Activated B cell treated with CpG ODN at 0.5 μM for 24 hours (primary cell): ENCODE data around the gene ADAMTS7. TPM values are rescaled to one million over a fixed set of nuclear protein-coding genes. Genes with fewer than 3 reads are reported as not detected.
"Not testable (repeated sequence)": the region's sequence is repeated elsewhere in the genome, so short reads cannot be mapped to it uniquely, and the experiment has no call there.

ENCODE experiments used
- ATAC-seq: fragments of 200-7000 bp; cut with Tn5 transposase; one replicate; pipeline ENCODE4 v1.10.0; 2021; ENCODE audit warnings: low read depth, mild to moderate bottlenecking, moderate library complexity
- CTCF ChIA-PET: fragments of 350-600 bp; sonication (Branson Sonifier 250); formaldehyde crosslinking; loops from one replicate; lab custom pipeline; 2021; ENCODE audit warnings: antibody characterized with exemption; lab: Charles Lee
- POLR2A ChIA-PET: fragments of 350-600 bp; sonication (Branson Sonifier 250); formaldehyde crosslinking; loops from one replicate; lab custom pipeline; 2021; ENCODE audit warnings: antibody characterized with exemption; lab: Charles Lee
- DNase-seq: peaks from one replicate; pipeline ENCODE4 v3.0.0; 2022
- H3K27ac Mint-ChIP-seq: one replicate; pipeline ENCODE4 v1.8.0; 2020; ENCODE audit warnings: mixed read lengths
- H3K27me3 Mint-ChIP-seq: one replicate; pipeline ENCODE4 v1.8.0; 2021; ENCODE audit warnings: mixed read lengths
- H3K36me3 Mint-ChIP-seq: one replicate; pipeline ENCODE4 v1.8.0; 2021; ENCODE audit warnings: low read depth, mixed read lengths
- H3K4me1 Mint-ChIP-seq: one replicate; pipeline ENCODE4 v1.8.0; 2021; ENCODE audit warnings: mixed read lengths
- H3K4me3 Mint-ChIP-seq: one replicate; pipeline ENCODE4 v1.8.0; 2020; ENCODE audit warnings: mild to moderate bottlenecking, mixed read lengths
- H3K9me3 Mint-ChIP-seq: one replicate; pipeline ENCODE4 v1.8.0; 2020; ENCODE audit warnings: mixed read lengths
- intact Hi-C: fragments of 100-400 bp; cut with micrococcal nuclease; formaldehyde crosslinking; loops from one replicate; pipeline ENCODE4 v1.15.1; 2024
- total RNA-seq: library from RNA; stranded (reverse); gene quantifications from 2 replicates; pipeline ENCODE4 v1.2.3, GENCODE V29; 2022
- TF ChIP-seq, protein P1 (sequence below): fragments of 200-600 bp; IDR thresholded peaks from one replicate; pipeline ENCODE4 v1.8.0; 2022; ENCODE audit warnings: antibody characterized with exemption, mild to moderate bottlenecking

Gene ADAMTS7
- total RNA-seq, 1 donor from 2014 or later, result 14.1 TPM

DNA sequence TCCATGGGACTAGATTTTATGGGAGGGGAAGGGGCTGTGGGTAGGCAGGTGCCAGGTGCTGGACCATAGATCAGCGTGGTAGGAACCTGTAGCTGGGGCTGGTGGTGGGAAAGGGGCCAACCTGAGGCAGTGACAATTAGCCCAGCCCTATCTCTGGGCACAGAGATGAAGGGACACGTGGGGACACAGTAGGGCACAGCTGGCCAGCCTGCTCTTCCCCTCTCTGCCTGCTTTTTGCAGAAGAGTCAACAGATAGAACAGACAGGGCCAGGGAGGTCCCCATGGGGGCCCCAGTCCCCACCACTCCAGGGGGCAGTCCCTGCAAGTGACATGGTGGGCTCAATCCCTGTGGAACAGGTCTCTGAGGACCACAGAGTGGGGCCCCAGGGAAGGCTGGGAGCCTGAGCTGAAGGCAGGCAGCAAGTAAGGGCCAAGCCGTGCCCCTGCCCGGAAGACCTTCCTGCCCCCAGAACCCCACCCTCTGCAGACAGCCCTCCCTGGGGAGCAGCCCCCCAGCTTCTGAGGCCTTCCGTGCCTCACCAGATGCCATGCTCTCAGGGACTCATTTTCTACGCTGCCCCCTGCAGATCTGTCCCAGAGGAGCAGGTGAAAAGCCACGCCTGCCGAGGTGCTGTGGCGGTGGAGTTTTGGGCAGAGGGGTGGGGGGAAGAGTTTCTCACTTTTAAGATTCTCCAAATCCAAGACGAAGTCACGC lies 52.6 kb downstream of the ADAMTS7 start:
- Mint-ChIP-seq H3K4me3 (peak overlapping the region; percentile 32), H3K27ac (peak overlapping the region; percentile 98), H3K4me1 (peaks cover 69% of the 10 kb centered on the region)
- POLR2A ChIA-PET, result interaction anchor here (0.5 to 3.3 kb wide), 5 partner anchors 28 to 610 kb away, joined by 4 to 46 read pairs (median 6); partner anchors contain the start of genes ADAMTS7 and MORF4L1
- H3K9me3 Mint-ChIP-seq, DNase-seq, ATAC-seq, H3K36me3 Mint-ChIP-seq, H3K27me3 Mint-ChIP-seq: not testable (repeated sequence)
- intact Hi-C loops, result loop anchor here (5.0 kb wide), 2 partner anchors 424 to 1571 kb away; no protein-coding TSS in a partner anchor
- CTCF ChIA-PET, result interaction anchor here (1.5 kb wide), 1 partner anchor 114 kb away, joined by 6 read pairs; the partner anchor contains the start of gene MORF4L1

DNA sequence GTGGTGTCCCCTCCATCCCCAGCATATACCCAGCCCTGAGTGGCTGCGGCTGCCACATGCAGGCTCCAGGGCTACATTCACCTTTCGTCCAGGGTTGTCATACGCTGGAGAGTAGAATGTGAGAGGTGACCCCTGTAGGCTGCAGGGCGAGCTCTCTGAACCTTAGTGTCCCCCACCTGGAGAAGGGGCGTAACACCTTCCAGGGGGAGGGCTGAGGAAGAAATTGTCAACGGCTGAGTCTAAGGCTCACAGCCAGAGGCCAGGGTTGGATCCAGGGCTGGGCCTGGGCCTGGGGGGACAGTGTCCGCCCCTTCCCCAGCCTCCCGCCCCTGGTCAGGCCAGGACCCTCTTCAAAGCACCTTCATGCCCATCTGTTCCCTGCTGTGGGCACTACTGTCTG lies 53.2 kb downstream of the ADAMTS7 start:
- Mint-ChIP-seq H3K27ac (peak overlapping the region; percentile 98), H3K4me3 (peak overlapping the region; percentile 32), H3K4me1 (peaks cover 65% of the 10 kb centered on the region)
- DNase-seq, ATAC-seq, H3K27me3 Mint-ChIP-seq, H3K36me3 Mint-ChIP-seq, H3K9me3 Mint-ChIP-seq: not testable (repeated sequence)
- ChIA-PET CTCF (interaction anchor here (1.5 kb wide), 1 partner anchor 115 kb away, joined by 6 read pairs; the partner anchor contains the start of gene MORF4L1), POLR2A (interaction anchor here (0.5 to 3.3 kb wide), 5 partner anchors 29 to 610 kb away, joined by 6 to 46 read pairs (median 10); partner anchors contain the start of genes ADAMTS7, CTSH and MORF4L1)
- intact Hi-C loops, result loop anchor here (5.0 kb wide), 2 partner anchors 424 to 1571 kb away; no protein-coding TSS in a partner anchor

DNA sequence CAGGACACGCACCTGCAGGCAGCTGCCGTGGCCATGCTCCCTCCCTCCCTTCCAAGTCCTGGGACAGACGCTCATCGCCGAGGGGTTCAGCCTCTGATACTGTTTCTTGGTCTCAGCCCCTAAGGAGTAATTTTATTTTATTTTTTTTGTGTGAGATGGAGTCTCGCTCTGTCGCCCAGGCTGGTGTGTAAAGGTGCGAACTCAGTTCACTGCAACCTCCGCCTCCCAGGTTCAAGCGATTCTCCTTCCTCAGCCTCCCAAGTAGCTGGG lies 53.7 kb downstream of the ADAMTS7 start:
- Mint-ChIP-seq H3K4me3 (peak overlapping the region; percentile 84), H3K27me3 (no peaks in the 10 kb centered on the region), H3K4me1 (peaks cover 63% of the 10 kb centered on the region), H3K9me3 (no peaks in the 10 kb centered on the region), H3K36me3 (no peaks in the 10 kb centered on the region), H3K27ac (peak overlapping the region; percentile 98)
- intact Hi-C loops, result loop anchor here (1.0 to 5.0 kb wide), 7 partner anchors 54 to 1570 kb away; partner anchors contain the start of genes ADAMTS7 and TMED3
- ATAC-seq (no peak), DNase-seq (no peak)
- CTCF ChIA-PET, result interaction anchor here (1.5 kb wide), 1 partner anchor 115 kb away, joined by 6 read pairs; the partner anchor contains the start of gene MORF4L1
- TF ChIP-seq, protein P1, sequence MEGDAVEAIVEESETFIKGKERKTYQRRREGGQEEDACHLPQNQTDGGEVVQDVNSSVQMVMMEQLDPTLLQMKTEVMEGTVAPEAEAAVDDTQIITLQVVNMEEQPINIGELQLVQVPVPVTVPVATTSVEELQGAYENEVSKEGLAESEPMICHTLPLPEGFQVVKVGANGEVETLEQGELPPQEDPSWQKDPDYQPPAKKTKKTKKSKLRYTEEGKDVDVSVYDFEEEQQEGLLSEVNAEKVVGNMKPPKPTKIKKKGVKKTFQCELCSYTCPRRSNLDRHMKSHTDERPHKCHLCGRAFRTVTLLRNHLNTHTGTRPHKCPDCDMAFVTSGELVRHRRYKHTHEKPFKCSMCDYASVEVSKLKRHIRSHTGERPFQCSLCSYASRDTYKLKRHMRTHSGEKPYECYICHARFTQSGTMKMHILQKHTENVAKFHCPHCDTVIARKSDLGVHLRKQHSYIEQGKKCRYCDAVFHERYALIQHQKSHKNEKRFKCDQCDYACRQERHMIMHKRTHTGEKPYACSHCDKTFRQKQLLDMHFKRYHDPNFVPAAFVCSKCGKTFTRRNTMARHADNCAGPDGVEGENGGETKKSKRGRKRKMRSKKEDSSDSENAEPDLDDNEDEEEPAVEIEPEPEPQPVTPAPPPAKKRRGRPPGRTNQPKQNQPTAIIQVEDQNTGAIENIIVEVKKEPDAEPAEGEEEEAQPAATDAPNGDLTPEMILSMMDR, result no peak
- POLR2A ChIA-PET, result interaction anchor here (0.6 to 3.3 kb wide), 7 partner anchors 51 to 187 kb away, joined by 3 to 46 read pairs (median 6); partner anchors contain the start of genes ADAMTS7, CTSH and MORF4L1

- H3K27me3 Mint-ChIP-seq, H3K9me3 Mint-ChIP-seq, H3K36me3 Mint-ChIP-seq: not testable (repeated sequence)
- H3K4me3 Mint-ChIP-seq, result peak overlapping the region; percentile 84
- peak overlapping the region; percentile 98 for H3K27ac Mint-ChIP-seq
- DNase-seq (peak; percentile 91), ATAC-seq (peak; percentile 78)
- CTCF ChIA-PET, result interaction anchor here (1.4 to 1.5 kb wide), 2 partner anchors 116 kb away, joined by 5 to 6 read pairs; partner anchors contain the start of gene MORF4L1
- POLR2A ChIA-PET, result interaction anchor here (0.6 to 3.3 kb wide), 13 partner anchors 28 to 1165 kb away, joined by 3 to 46 read pairs (median 4); partner anchors contain the start of genes ADAMTS7, CTSH, MORF4L1 and PSMA4
- H3K4me1 Mint-ChIP-seq, result peaks cover 59% of the 10 kb centered on the region
- intact Hi-C loops, result loop anchor here (1.0 to 5.0 kb wide), 8 partner anchors 54 to 1570 kb away; partner anchors contain the start of genes ADAMTS7 and TMED3
Measured at GRCh38 chr15:78756781-78757635, 54.3 kb downstream of the ADAMTS7 start.

- H3K27me3 Mint-ChIP-seq, H3K36me3 Mint-ChIP-seq, H3K9me3 Mint-ChIP-seq: not testable (repeated sequence)
- Mint-ChIP-seq H3K4me3 (peak overlapping the region; percentile 49), H3K27ac (peak overlapping the region; percentile 84), H3K4me1 (peaks cover 51% of the 10 kb centered on the region)
- intact Hi-C loops, result loop anchor here (1.0 to 5.0 kb wide), 5 partner anchors 183 to 1569 kb away; partner anchors contain the start of gene TMED3
- ATAC-seq (peak; percentile 18), DNase-seq (peak; percentile 57)
- ChIA-PET POLR2A (interaction anchor here (0.6 to 3.3 kb wide), 9 partner anchors 29 to 269 kb away, joined by 3 to 46 read pairs (median 4); partner anchors contain the start of genes ADAMTS7, CTSH, MORF4L1 and PSMA4), CTCF (interaction anchor here (1.2 to 1.4 kb wide), 2 partner anchors 117 to 429 kb away, joined by 3 to 5 read pairs; no protein-coding TSS in a partner anchor)
Measured at GRCh38 chr15:78755900-78756591, 55.2 kb downstream of the ADAMTS7 start.

DNA sequence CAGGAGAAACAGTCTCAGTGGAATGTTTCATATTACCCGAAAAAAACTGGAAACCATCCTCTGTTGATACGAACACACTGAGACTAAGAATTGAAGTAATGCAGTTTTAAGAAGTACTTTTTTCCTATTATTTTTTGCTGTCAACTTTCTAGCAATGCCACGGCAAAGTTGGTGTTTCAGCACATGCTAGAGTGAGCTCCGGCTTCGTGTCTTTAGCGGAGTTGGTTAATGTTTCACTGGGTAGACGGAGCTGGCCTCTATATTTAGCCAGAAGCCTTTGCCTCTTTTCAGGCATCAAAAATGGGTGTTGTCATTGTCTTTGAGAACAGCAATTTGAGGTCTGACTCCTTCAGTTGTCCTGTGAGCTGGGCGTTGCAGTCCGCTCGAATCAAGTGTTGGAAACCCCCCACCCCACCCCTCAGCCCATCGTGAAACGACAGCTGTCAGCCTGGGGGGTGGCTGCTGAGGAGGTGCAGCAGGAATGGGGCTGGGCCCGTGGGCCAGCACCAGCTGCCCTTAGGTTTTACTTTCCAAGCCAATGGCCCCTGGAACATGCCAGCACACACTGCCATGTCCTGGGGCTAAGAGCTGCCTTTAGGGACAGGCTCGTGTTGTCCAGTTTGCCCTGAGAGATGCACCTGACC lies 56.5 kb downstream of the ADAMTS7 start:
- not testable (repeated sequence) for H3K4me3 Mint-ChIP-seq, H3K36me3 Mint-ChIP-seq, H3K27me3 Mint-ChIP-seq, ATAC-seq, H3K9me3 Mint-ChIP-seq, H3K27ac Mint-ChIP-seq, DNase-seq
- CTCF ChIA-PET, result interaction anchor here (0.6 to 1.2 kb wide), 4 partner anchors 11 to 430 kb away, joined by 3 read pairs; no protein-coding TSS in a partner anchor
- peaks cover 44% of the 10 kb centered on the region for H3K4me1 Mint-ChIP-seq
- POLR2A ChIA-PET, result interaction anchor here (0.6 to 0.8 kb wide), 2 partner anchors 118 to 119 kb away, joined by 3 read pairs; partner anchors contain the start of gene MORF4L1
- intact Hi-C loops, result loop anchor here (5.0 kb wide), 2 partner anchors 428 to 1567 kb away; no protein-coding TSS in a partner anchor

GRCh38 chr15:78753751-78754535 lies 57.3 kb downstream of the ADAMTS7 start:
- intact Hi-C loops, H3K4me3 Mint-ChIP-seq, DNase-seq, H3K27ac Mint-ChIP-seq, H3K27me3 Mint-ChIP-seq, H3K9me3 Mint-ChIP-seq, ATAC-seq, H3K36me3 Mint-ChIP-seq, POLR2A ChIA-PET: not testable (repeated sequence)
- CTCF ChIA-PET, result interaction anchor here (0.6 to 1.2 kb wide), 4 partner anchors 11 to 123 kb away, joined by 3 read pairs; no protein-coding TSS in a partner anchor
- H3K4me1 Mint-ChIP-seq, result peaks cover 37% of the 10 kb centered on the region

GRCh38 chr15:78753359-78753659 lies 58.0 kb downstream of the ADAMTS7 start:
- DNase-seq, ATAC-seq, H3K36me3 Mint-ChIP-seq, H3K4me3 Mint-ChIP-seq, POLR2A ChIA-PET, H3K9me3 Mint-ChIP-seq, H3K27me3 Mint-ChIP-seq, intact Hi-C loops, H3K27ac Mint-ChIP-seq: not testable (repeated sequence)
- peaks cover 30% of the 10 kb centered on the region for H3K4me1 Mint-ChIP-seq
- CTCF ChIA-PET, result interaction anchor here (1.2 kb wide), 1 partner anchor 86 kb away, joined by 3 read pairs; no protein-coding TSS in a partner anchor
